H1 (cell line): Measurements from ENCODE around the gene COMP. TPM values are rescaled to one million over a fixed set of nuclear protein-coding genes. Genes with fewer than 3 reads are reported as not detected.

Source experiments
- CTCF ChIA-PET: fragments of 300-600 bp; sonication (Branson Sonifier 250); formaldehyde crosslinking; loops from one replicate; lab custom pipeline; 2021; ENCODE audit not compliant: partially characterized antibody; lab: Charles Lee
- POLR2A ChIA-PET: fragments of 300-600 bp; sonication (Branson Sonifier 250); formaldehyde crosslinking; loops from one replicate; lab custom pipeline; 2021; ENCODE audit warnings: inconsistent platforms; ENCODE audit not compliant: partially characterized antibody; lab: Charles Lee
- DNase-seq, 2 experiments: peaks; one replicate each; pipeline versions ENCODE4 v3.0.0 to v3.0.0-alpha.2; 2010 to 2022; ENCODE audit warnings: low spot score in 2 of 2, low read depth in 1 of 2, mixed read lengths in 1 of 2
- FAIRE-seq: peaks from 2 replicates; lab custom pipeline; 2011; peaks lifted over from hg19 to GRCh38; lab: Jason Lieb, UNC
- H2AFZ ChIP-seq: 2 replicates; pipeline ENCODE4 v1.8.1; 2012; ENCODE audit warnings: low read length, inconsistent platforms
- H2AK5ac ChIP-seq: 2 replicates; pipeline ENCODE4 v1.6.1; 2013; ENCODE audit warnings: low read depth, low read length
- H2BK120ac ChIP-seq: replicated peaks from 2 replicates; pipeline ENCODE3; 2013; ENCODE audit warnings: low read depth, low read length, inconsistent platforms
- H2BK12ac ChIP-seq: 2 replicates; pipeline ENCODE4 v1.6.1; 2013; ENCODE audit warnings: low read depth, low read length
- H2BK15ac ChIP-seq: 2 replicates; pipeline ENCODE4 v1.6.1; 2013; ENCODE audit warnings: low read length
- H2BK20ac ChIP-seq: 2 replicates; pipeline ENCODE4 v1.6.1; 2013; ENCODE audit warnings: low read length
- H2BK5ac ChIP-seq: 2 replicates; pipeline ENCODE4 v1.6.1; 2013; ENCODE audit warnings: low read depth, low read length
- H3K14ac ChIP-seq: 2 replicates; pipeline ENCODE4 v1.6.1; 2013; ENCODE audit warnings: inconsistent platforms; ENCODE audit not compliant: insufficient read length
- H3K18ac ChIP-seq: 2 replicates; pipeline ENCODE4 v1.6.1; 2013; ENCODE audit warnings: low read length; ENCODE audit errors: extremely low read depth
- H3K23ac ChIP-seq: 2 replicates; pipeline ENCODE4 v1.6.1; 2013; ENCODE audit warnings: inconsistent platforms; ENCODE audit not compliant: insufficient read length
- H3K23me2 ChIP-seq: 2 replicates; pipeline ENCODE4 v1.6.1; 2013; ENCODE audit warnings: low read depth, low read length
- H3K27ac ChIP-seq: 2 replicates; pipeline ENCODE4 v1.6.1; 2011; ENCODE audit warnings: low read depth, low read length, inconsistent platforms
- H3K27me3 ChIP-seq, 4 experiments: replicated peaks in 1 of 4; 1 replicate in 1 of 4; 2 replicates in 3 of 4; pipeline versions ENCODE4 v1.6.1 to v1.8.1; 2011 to 2013; ENCODE audit warnings: low read length in 3 of 4, mild to moderate bottlenecking in 3 of 4, inconsistent platforms in 2 of 4, mixed read lengths in 2 of 4, moderate library complexity in 1 of 4; ENCODE audit not compliant: control insufficient read depth in 3 of 4, insufficient read depth in 3 of 4; ENCODE audit errors: extremely low read depth in 1 of 4
- H3K36me3 ChIP-seq, 4 experiments: 2 replicates each; pipeline versions ENCODE4 v1.6.1 to v1.8.1; 2011 to 2013; ENCODE audit warnings: mild to moderate bottlenecking in 4 of 4, low read length in 3 of 4, moderate library complexity in 2 of 4, control low read depth in 1 of 4, inconsistent platforms in 1 of 4; ENCODE audit not compliant: insufficient read depth in 4 of 4, control insufficient read depth in 2 of 4
- H3K4ac ChIP-seq: replicated peaks from 2 replicates; pipeline ENCODE3; 2013; ENCODE audit warnings: low read length, low read depth, mixed read lengths, inconsistent platforms; ENCODE audit not compliant: insufficient read length
- H3K4me1 ChIP-seq, 4 experiments: replicated peaks in 1 of 4; 1 replicate in 1 of 4; 2 replicates in 3 of 4; pipeline versions ENCODE4 v1.6.1 to v1.8.1; 2011 to 2013; ENCODE audit warnings: low read length in 3 of 4, inconsistent platforms in 2 of 4, mixed read lengths in 1 of 4; ENCODE audit not compliant: insufficient read depth in 4 of 4, control insufficient read depth in 3 of 4
- H3K4me2 ChIP-seq, 2 experiments: 2 replicates each; pipeline versions ENCODE4 v1.6.1 to v1.8.1; 2011 to 2013; ENCODE audit warnings: low read depth in 2 of 2, low read length in 2 of 2, control low read depth in 1 of 2, inconsistent platforms in 1 of 2, mild to moderate bottlenecking in 1 of 2; ENCODE audit not compliant: insufficient read depth in 1 of 2
- H3K4me3 ChIP-seq, 4 experiments: fragments of 200-600, 300-600 bp in 1 of 4; sonication (generic), shearing (Covaris generic), sonication (Bioruptor Twin) in 1 of 4; 2 replicates each; pipeline versions ENCODE4 v1.5.1 to v1.8.1; 2011 to 2016; ENCODE audit warnings: low read length in 4 of 4, low read depth in 3 of 4, control low read depth in 2 of 4, inconsistent platforms in 2 of 4, mild to moderate bottlenecking in 2 of 4, mixed read lengths in 1 of 4, moderate library complexity in 1 of 4; ENCODE audit not compliant: insufficient read depth in 2 of 4; ENCODE audit errors: extremely low read depth in 1 of 4
- H3K56ac ChIP-seq: replicated peaks from 2 replicates; pipeline ENCODE3; 2013; ENCODE audit warnings: low read depth, mild to moderate bottlenecking, mixed read lengths, low read length, inconsistent platforms; ENCODE audit not compliant: insufficient read length
- H3K79me1 ChIP-seq: 2 replicates; pipeline ENCODE4 v1.6.1; 2013; ENCODE audit warnings: low read depth, low read length, control low read depth
- H3K79me2 ChIP-seq, 2 experiments: 2 replicates each; pipeline versions ENCODE4 v1.6.1 to v1.8.1; 2012 to 2013; ENCODE audit warnings: low read length in 2 of 2, mild to moderate bottlenecking in 2 of 2, inconsistent platforms in 1 of 2; ENCODE audit not compliant: insufficient read depth in 2 of 2, control insufficient read depth in 1 of 2
- H3K9ac ChIP-seq, 4 experiments: replicated peaks in 1 of 4; 1 replicate in 1 of 4; 2 replicates in 3 of 4; pipeline versions ENCODE4 v1.6.1 to v1.8.1; 2011 to 2013; ENCODE audit warnings: low read depth in 3 of 4, low read length in 3 of 4, control low read depth in 2 of 4, mild to moderate bottlenecking in 2 of 4, moderate library complexity in 2 of 4, inconsistent platforms in 1 of 4; ENCODE audit errors: extremely low read depth in 1 of 4
- H3K9me3 ChIP-seq, 2 experiments: 2 replicates each; pipeline versions ENCODE4 v1.6.1 to v1.8.1; 2012 to 2013; ENCODE audit warnings: mild to moderate bottlenecking in 2 of 2, moderate library complexity in 2 of 2, control low read depth in 1 of 2, inconsistent platforms in 1 of 2, low read depth in 1 of 2, low read length in 1 of 2, mixed read lengths in 1 of 2; ENCODE audit not compliant: insufficient read depth in 2 of 2
- H4K20me1 ChIP-seq, 2 experiments: replicated peaks in 1 of 2; 2 replicates each; pipeline versions ENCODE3 to v1.8.1; 2011 to 2013; ENCODE audit warnings: inconsistent platforms in 2 of 2, low read length in 2 of 2, mild to moderate bottlenecking in 1 of 2; ENCODE audit not compliant: insufficient read depth in 2 of 2, control insufficient read depth in 1 of 2
- H4K5ac ChIP-seq: 2 replicates; pipeline ENCODE4 v1.6.1; 2013; ENCODE audit warnings: low read length, low read depth, mixed read lengths, inconsistent platforms; ENCODE audit not compliant: insufficient read length
- H4K8ac ChIP-seq: 2 replicates; pipeline ENCODE4 v1.8.0; 2013; ENCODE audit warnings: mild to moderate bottlenecking, moderate library complexity, low read length, inconsistent platforms; ENCODE audit not compliant: insufficient read depth; ENCODE audit errors: extremely low read depth
- H4K91ac ChIP-seq: replicated peaks from 2 replicates; pipeline ENCODE3; 2013; ENCODE audit warnings: low read length, mixed read lengths, inconsistent platforms; ENCODE audit not compliant: insufficient read length
- CREB1 ChIP-seq: IDR thresholded peaks from 2 replicates; pipeline ENCODE4 v1.6.1; 2012; ENCODE audit warnings: inconsistent platforms
- KDM1A ChIP-seq: fragments of 200-600, 300-600 bp; sonication (generic); IDR thresholded peaks from 2 replicates; pipeline ENCODE4 v1.7.1; 2016; ENCODE audit warnings: mild to moderate bottlenecking, low read length, borderline replicate concordance
- WGBS, 2 experiments: shearing (Covaris generic) in 1 of 2; methylation state at CpG; one replicate each; pipeline versions ENCODE4 v1.1.6 to v1.1.7; 2013 to 2015; ENCODE audit warnings: low lambda C conversion rate in 2 of 2, mixed read lengths in 2 of 2, inconsistent platforms in 1 of 2, low coverage in 1 of 2, missing lambda C conversion rate in 1 of 2; ENCODE audit not compliant: insufficient replicate concordance in 2 of 2, insufficient coverage in 1 of 2, insufficient read length in 1 of 2; ENCODE audit errors: extremely low coverage in 1 of 2, missing lambda C conversion rate in 1 of 2; 5-methylcytosine and 5-hydroxymethylcytosine counted together
- polyA plus RNA-seq, 7 experiments: library from polyadenylated mRNA; depleted of rRNA in 3 of 7; stranded (reverse) in 5 of 7; unstranded in 2 of 7; fragments of >200 nt in 5 of 7; fragments of 200-250 nt in 2 of 7; gene quantifications; 1 replicate in 5 of 7; 2 replicates in 1 of 7; 4 replicates in 1 of 7; pipeline versions ENCODE4 v1.2.1 to v1.2.3, GENCODE V29; 2011 to 2013; ENCODE audit warnings: missing spikeins in 2 of 7, mixed read lengths in 2 of 7
- total RNA-seq: library from RNA; stranded (reverse); fragmentation: NEBNext Ultra II Directional; extraction: Animal tissue kit (Norgen Biotek cat#: 25700); gene quantifications from 2 replicates; pipeline ENCODE4 v1.2.1, GENCODE V29; 2021

The COMP gene
- total and polyA plus RNA-seq, 2 of the 8 experiments (the other 6 are each of a cell fraction or from before 2014, with no cell fraction given), result 0.17 TPM

DNA sequence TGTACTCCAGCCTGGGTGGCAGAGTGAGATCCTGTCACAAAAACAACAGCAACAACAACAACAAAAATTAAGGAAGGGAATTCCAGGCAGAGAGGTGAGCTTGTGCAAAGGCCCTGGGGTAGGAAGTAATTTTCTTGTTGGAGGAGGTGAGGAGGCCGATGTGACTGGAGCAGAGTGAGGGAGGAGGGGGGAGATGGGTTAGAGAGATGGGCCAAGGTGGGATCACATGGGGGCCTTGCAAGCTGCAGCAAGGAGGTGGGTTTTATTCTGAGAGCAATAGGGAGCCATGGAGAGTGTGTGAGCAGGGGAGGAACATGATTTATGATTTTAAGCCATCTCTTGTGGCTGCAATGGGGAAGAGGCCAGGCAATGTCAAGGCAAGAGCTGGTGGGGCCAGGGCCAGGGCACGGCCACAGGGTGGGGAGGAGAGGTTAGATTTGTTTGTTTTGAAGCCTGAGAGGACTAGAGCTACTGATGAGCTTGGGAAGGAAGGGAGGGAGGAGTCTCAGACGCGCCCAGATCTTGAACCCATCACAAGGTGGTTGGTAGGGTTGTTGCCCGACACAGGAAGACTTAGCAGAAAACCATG, 12.5 kb upstream of the COMP start:
- H3K4ac ChIP-seq, result no peak overlapping the region
- CTCF ChIA-PET, result interaction anchor here (0.6 to 1.3 kb wide), 3 partner anchors 53 to 744 kb away, joined by 3 read pairs; no protein-coding TSS in a partner anchor
- peaks cover 11% of the 10 kb centered on the region; the same call in 1 of the 2 replicates for H3K23me2 ChIP-seq
- peaks cover 0 to 2% (median 0%) of the 10 kb centered on the region in 4 experiments; a peak in 2 of 7 replicates for H3K4me1 ChIP-seq
- no peak overlapping the region for H4K91ac ChIP-seq
- no peak overlapping the region for H3K14ac ChIP-seq
- H3K56ac ChIP-seq, result no peak overlapping the region
- H3K27ac ChIP-seq, result no peak overlapping the region
- no peak overlapping the region for H2BK120ac ChIP-seq
- no peak overlapping the region for H2AFZ ChIP-seq
- no peaks in the 10 kb centered on the region for H3K79me1 ChIP-seq
- no peak overlapping the region for H4K5ac ChIP-seq
- H4K8ac ChIP-seq, result no peak overlapping the region
- H3K4me2 ChIP-seq, result no peak overlapping the region
- H3K9ac ChIP-seq, result no peak overlapping the region
- H3K4me3 ChIP-seq, result no peak overlapping the region
- H3K23ac ChIP-seq, result no peak overlapping the region
- no peak for FAIRE-seq
- H2BK15ac ChIP-seq, result no peak overlapping the region
- H2BK5ac ChIP-seq, result no peak overlapping the region
- POLR2A ChIA-PET, result interaction anchor here (0.7 kb wide), 1 partner anchor 9 kb away, joined by 4 read pairs; no protein-coding TSS in a partner anchor
- no peaks in the 10 kb centered on the region for H3K79me2 ChIP-seq
- H2BK20ac ChIP-seq, result no peak overlapping the region
- H2BK12ac ChIP-seq, result no peak overlapping the region
- H3K36me3 ChIP-seq, result no peaks in the 10 kb centered on the region
- H3K9me3 ChIP-seq, result no peaks in the 10 kb centered on the region
- no peak overlapping the region for H2AK5ac ChIP-seq
- H3K27me3 ChIP-seq, result peaks cover 0 to 23% (median 14%) of the 10 kb centered on the region in 4 experiments; a peak in 5 of 7 replicates
- H4K20me1 ChIP-seq, result peaks cover 0 to 11% of the 10 kb centered on the region in 2 experiments
- no peak for DNase-seq
- WGBS, 2 experiments, result 87% methylated on average over 5 of the region's 5 CpGs; no CpG with 5 or more reads in 1 of the 2 experiments
- H3K18ac ChIP-seq, result no peak overlapping the region
- TF ChIP-seq KDM1A (peak; percentile 90; the same call in 1 of the 2 replicates), CREB1 (no peak)
